Transverse colon (tissue), 4 donors: Measurements from ENCODE around the gene FCRLA. TPM values are rescaled to one million over a fixed set of nuclear protein-coding genes. Genes with fewer than 3 reads are reported as not detected.
"Not testable (repeated sequence)": the region's sequence is repeated elsewhere in the genome, so short reads cannot be mapped to it uniquely, and the experiment has no call there.

Source experiments
- DNase-seq: peaks from one replicate; pipeline ENCODE4 v3.0.0-alpha.2; 2019
- H3K27ac ChIP-seq, 4 donors: fragments of 200-600 bp; sonication (generic); 2 replicates each; pipeline ENCODE4 v1.5.1; 2016 to 2018; ENCODE audit warnings: inconsistent platforms in 4 of 4
- H3K27me3 ChIP-seq: fragments of 200-600 bp; sonication (generic); 2 replicates; pipeline ENCODE4 v1.5.1; 2017; ENCODE audit warnings: inconsistent platforms
- H3K36me3 ChIP-seq, 4 donors: fragments of 200-600 bp; sonication (generic); 2 replicates each; pipeline ENCODE4 v1.5.1; 2017 to 2019; ENCODE audit warnings: inconsistent platforms in 4 of 4
- H3K4me1 ChIP-seq, 4 donors: fragments of 200-600 bp; sonication (generic); 2 replicates each; pipeline ENCODE4 v1.5.1; 2017 to 2020; ENCODE audit warnings: inconsistent platforms in 4 of 4
- H3K4me3 ChIP-seq, 4 donors: fragments of 200-600 bp; sonication (generic); 1 replicate in 1 of 4; 2 replicates in 3 of 4; pipeline versions ENCODE4 v1.5.1 to v1.6.1; 2017 to 2019; ENCODE audit warnings: inconsistent platforms in 4 of 4
- H3K9me3 ChIP-seq, 2 donors: fragments of 200-600 bp; sonication (generic); 2 replicates each; pipeline ENCODE4 v1.5.1; 2017 to 2019; ENCODE audit warnings: inconsistent platforms in 2 of 2
- EP300 ChIP-seq: sonication (generic); formaldehyde crosslinking; IDR thresholded peaks from one replicate; pipeline ENCODE4 v1.6.1; 2017; ENCODE audit warnings: antibody characterized with exemption, low read depth
- POLR2A ChIP-seq: fragments of 450-650 bp; IDR thresholded peaks from one replicate; pipeline ENCODE4 v1.6.1; 2016; ENCODE audit warnings: antibody characterized with exemption, mild to moderate bottlenecking, moderate library complexity
- POLR2AphosphoS5 ChIP-seq, 3 donors: sonication (generic); formaldehyde crosslinking; IDR thresholded peaks; one replicate each; pipeline ENCODE4 v1.6.1; 2016; ENCODE audit warnings: antibody characterized with exemption in 3 of 3
- WGBS, 2 donors: methylation state at CpG; one replicate each; pipeline ENCODE4 v1.1.5; 2018; ENCODE audit warnings: low coverage in 1 of 2; 5-methylcytosine and 5-hydroxymethylcytosine counted together
- in situ Hi-C, 4 donors: fragments of 200-750 bp; cut with MboI; loops; one replicate each; pipeline versions ENCODE4 v1.15.0 to v1.15.1; 2017; ENCODE audit warnings: low sequenced_read_pairs in 3 of 4, low pct_ligation_motif_present in 1 of 4, low pct_unique_long_range_greater_than_20kb in 1 of 4
- intact Hi-C: fragments of 100-400 bp; cut with DNase I; formaldehyde crosslinking; loops from one replicate; pipeline ENCODE4 v1.15.1; 2023; ENCODE audit warnings: low total_unique reads
- total RNA-seq, 4 donors: library from RNA; depleted of rRNA; stranded (reverse); fragments of >200 nt; gene quantifications; one replicate each; pipeline ENCODE4 v1.1.0, GENCODE V29; 2016
- TF ChIP-seq, protein P1 (sequence below), 5 experiments: fragments of 200-600 bp in 3 of 5; fragments of 450-650 bp in 2 of 5; sonication (generic) in 3 of 5; IDR thresholded peaks; 1 replicate in 2 of 5; 2 replicates in 3 of 5; pipeline ENCODE4 v1.5.1; 2016 to 2017; ENCODE audit warnings: antibody characterized with exemption in 5 of 5, inconsistent platforms in 3 of 5, mild to moderate bottlenecking in 2 of 5, moderate library complexity in 1 of 5

The FCRLA gene
- total RNA-seq, 4 donors from 2014 or later: 0.41 to 13.1 (median 7.0) TPM; not detected in 1

DNA sequence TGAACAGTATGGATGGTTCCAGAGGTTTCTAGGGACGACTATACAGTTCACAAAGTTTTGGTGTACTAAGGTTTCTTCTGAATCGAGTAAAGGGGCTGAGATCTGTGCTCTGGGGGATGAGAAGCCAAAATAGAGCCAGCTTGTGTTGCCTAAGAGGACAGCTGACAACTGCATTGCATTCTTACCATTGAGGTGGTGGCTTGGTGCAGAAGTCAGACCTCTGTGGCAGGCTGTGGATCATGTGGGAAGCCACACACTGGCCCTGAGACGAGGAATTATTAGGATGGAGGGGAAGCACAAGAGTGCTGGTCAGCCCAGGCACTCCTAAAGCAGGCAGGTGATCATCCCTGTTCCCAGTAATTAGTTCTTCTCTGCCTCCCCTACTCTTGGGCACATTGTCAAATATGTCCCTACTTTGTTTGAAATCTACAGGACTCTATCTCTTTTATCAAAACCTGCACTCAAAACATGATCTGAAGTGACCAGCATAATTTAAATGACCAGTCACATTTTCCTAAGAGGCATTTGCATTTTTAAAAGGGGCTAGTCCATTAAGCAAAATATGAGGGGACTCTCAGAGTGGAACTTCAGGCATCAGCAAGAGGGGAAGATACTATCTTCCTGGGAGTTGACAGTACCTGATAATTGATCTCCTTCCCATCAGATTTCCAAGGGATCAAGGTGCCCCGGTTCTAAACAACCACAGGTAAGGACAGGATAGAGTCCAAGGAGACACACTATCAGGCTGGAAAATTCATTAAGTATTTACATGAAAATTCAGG is 14.1 kb downstream of the FCRLA start, which contains the start of gene FCRLB:
Gene FCRLB, plus strand, starts transcription at position 589 of the 782 bp plus-strand sequence. CDS start 1,129 bp downstream, outside the sequence.
- Histone ChIP-seq H3K4me1 (peaks cover 0 to 8% (median 7%) of the 10 kb centered on the region in 4 donors), H3K27me3 (peaks cover 36% of the 10 kb centered on the region), H3K9me3 (no peaks in the 10 kb centered on the region), H3K36me3 (no peaks in the 10 kb centered on the region), H3K4me3 (no peak within 1 kb of the TSS), H3K27ac (no peak within 1 kb of the TSS)
- DNase-seq: no peak
- intact Hi-C loops: no loop called here
- TF ChIP-seq POLR2AphosphoS5 (IDR thresholded peaks at IDR 0.05): no peak
- TF ChIP-seq EP300: no peak
- no peak for TF ChIP-seq POLR2A
- TF ChIP-seq, protein P1, sequence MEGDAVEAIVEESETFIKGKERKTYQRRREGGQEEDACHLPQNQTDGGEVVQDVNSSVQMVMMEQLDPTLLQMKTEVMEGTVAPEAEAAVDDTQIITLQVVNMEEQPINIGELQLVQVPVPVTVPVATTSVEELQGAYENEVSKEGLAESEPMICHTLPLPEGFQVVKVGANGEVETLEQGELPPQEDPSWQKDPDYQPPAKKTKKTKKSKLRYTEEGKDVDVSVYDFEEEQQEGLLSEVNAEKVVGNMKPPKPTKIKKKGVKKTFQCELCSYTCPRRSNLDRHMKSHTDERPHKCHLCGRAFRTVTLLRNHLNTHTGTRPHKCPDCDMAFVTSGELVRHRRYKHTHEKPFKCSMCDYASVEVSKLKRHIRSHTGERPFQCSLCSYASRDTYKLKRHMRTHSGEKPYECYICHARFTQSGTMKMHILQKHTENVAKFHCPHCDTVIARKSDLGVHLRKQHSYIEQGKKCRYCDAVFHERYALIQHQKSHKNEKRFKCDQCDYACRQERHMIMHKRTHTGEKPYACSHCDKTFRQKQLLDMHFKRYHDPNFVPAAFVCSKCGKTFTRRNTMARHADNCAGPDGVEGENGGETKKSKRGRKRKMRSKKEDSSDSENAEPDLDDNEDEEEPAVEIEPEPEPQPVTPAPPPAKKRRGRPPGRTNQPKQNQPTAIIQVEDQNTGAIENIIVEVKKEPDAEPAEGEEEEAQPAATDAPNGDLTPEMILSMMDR (IDR thresholded peaks at IDR 0.05): no peak
- WGBS, 2 donors: 43 to 59% methylated on average over 1 to 4 of the region's 4 CpGs
- in situ Hi-C loops: no loop called here

GRCh38 chr1:161721738-161722343 is 14.8 kb downstream of the FCRLA start:
- Histone ChIP-seq H3K27me3 (peaks cover 39% of the 10 kb centered on the region), H3K4me3 (no peak overlapping the region), H3K9me3 (no peaks in the 10 kb centered on the region), H3K4me1 (peaks cover 0 to 15% (median 9%) of the 10 kb centered on the region in 4 donors), H3K27ac (no peak overlapping the region), H3K36me3 (no peaks in the 10 kb centered on the region)
- DNase-seq: no peak
- in situ Hi-C loops (no loop called here), intact Hi-C loops (no loop called here)
- TF ChIP-seq POLR2AphosphoS5 (IDR thresholded peaks at IDR 0.05) (no peak), EP300 (no peak)
- WGBS, 2 donors: 52 to 62% methylated on average over 5 to 8 of the region's 8 CpGs

DNA sequence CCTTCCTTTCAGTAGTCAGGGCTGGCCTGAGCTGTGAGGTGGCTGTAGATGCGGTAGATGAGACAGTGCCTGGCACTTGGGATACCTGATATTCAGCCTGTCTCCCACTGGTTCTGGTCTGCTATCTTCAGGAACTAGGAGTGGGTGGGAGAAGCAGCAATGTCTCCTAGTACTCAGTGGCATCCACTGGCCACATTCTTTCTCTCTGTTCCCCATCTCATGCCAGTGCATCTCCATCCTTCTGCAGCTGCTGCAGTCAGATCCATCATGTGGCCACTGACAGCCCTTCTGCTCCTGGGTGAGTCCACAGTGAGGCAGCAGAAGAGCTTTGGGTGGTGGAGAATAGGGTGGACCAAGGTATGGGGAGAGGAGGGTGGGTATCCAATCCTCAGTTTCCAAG is 15.4 kb downstream of the FCRLA start:
- peaks cover 39% of the 10 kb centered on the region for H3K27me3 ChIP-seq
- intact Hi-C loops: no loop called here
- H3K9me3 ChIP-seq: no peaks in the 10 kb centered on the region
- DNase-seq: no peak
- no peak overlapping the region for H3K27ac ChIP-seq
- WGBS, 2 donors: 100% methylated on average over 1 of the region's 1 CpG; no CpG with 5 or more reads in 1 of the 2 donors
- H3K36me3 ChIP-seq: no peaks in the 10 kb centered on the region
- H3K4me1 ChIP-seq: peaks cover 0 to 20% (median 11%) of the 10 kb centered on the region in 4 donors
- H3K4me3 ChIP-seq: no peak overlapping the region
- in situ Hi-C loops: no loop called here
- TF ChIP-seq, protein P1 (IDR thresholded peaks at IDR 0.05): no peak
- no peak for TF ChIP-seq POLR2A
- no peak for TF ChIP-seq EP300
- TF ChIP-seq POLR2AphosphoS5 (IDR thresholded peaks at IDR 0.05): no peak

GRCh38 chr1:161723459-161724141 is 16.6 kb downstream of the FCRLA start:
- 47 to 85% methylated on average over 2 to 8 of the region's 8 CpGs for WGBS, 2 donors
- in situ Hi-C loops: no loop called here
- H3K4me3 ChIP-seq: no peak overlapping the region
- peaks cover 47% of the 10 kb centered on the region for H3K27me3 ChIP-seq
- DNase-seq: no peak
- no peaks in the 10 kb centered on the region for H3K9me3 ChIP-seq
- H3K27ac ChIP-seq: no peak overlapping the region
- H3K4me1 ChIP-seq: peaks cover 0 to 22% (median 13%) of the 10 kb centered on the region in 4 donors
- intact Hi-C loops: no loop called here
- no peaks in the 10 kb centered on the region for H3K36me3 ChIP-seq
- TF ChIP-seq POLR2A (no peak), POLR2AphosphoS5 (IDR thresholded peaks at IDR 0.05) (no peak), EP300 (no peak)
- TF ChIP-seq, protein P1 (IDR thresholded peaks at IDR 0.05): no peak

GRCh38 chr1:161725258-161725907 is 18.4 kb downstream of the FCRLA start:
- peaks cover 0 to 22% (median 13%) of the 10 kb centered on the region in 4 donors for H3K4me1 ChIP-seq
- in situ Hi-C loops: loop anchor here (25.0 kb wide), 4 partner anchors 88 to 663 kb away; partner anchors contain the start of genes FCGR3B (in 3 of the 4) and ARHGAP30 (in 1 of the 4)
- intact Hi-C loops, H3K9me3 ChIP-seq, DNase-seq, H3K36me3 ChIP-seq: not testable (repeated sequence)
- H3K27ac ChIP-seq: peak overlapping the region; percentile 80 to 92 (median 85)
- peaks cover 50% of the 10 kb centered on the region for H3K27me3 ChIP-seq
- H3K4me3 ChIP-seq: peak overlapping the region; percentile 37 to 73 (median 63)
- WGBS, 2 donors: 49 to 50% methylated on average over 7 to 22 of the region's 22 CpGs
